ENCODE measurements around the gene SCAF4. TPM values are rescaled to one million over a fixed set of nuclear protein-coding genes. Genes with fewer than 3 reads are reported as not detected.

SCAF4 gene
- total and polyA plus RNA-seq, 2 of the 8 experiments (the other 6 are each of a cell fraction or from before 2014, with no cell fraction given), result 28.9 to 55.1 TPM

GRCh38 chr21:31629972-31630711 lies 101.8 kb downstream of the SCAF4 start (continued):
- TF ChIP-seq ATF2 (IDR thresholded peaks at IDR 0.05; ENCODE audit: low read length), result no peak
- no peak for TF ChIP-seq SAP30 (IDR thresholded peaks at IDR 0.05; ENCODE audit: insufficient read depth, insufficient replicate concordance, low read length)
- TF ChIP-seq E2F6 (IDR thresholded peaks at IDR 0.05), result no peak
- no peak for TF ChIP-seq JUND (IDR thresholded peaks at IDR 0.05; ENCODE audit: low read length)
- no peak for TF ChIP-seq JUN (IDR thresholded peaks at IDR 0.05; ENCODE audit: low read depth, low read length)
- no peak for TF ChIP-seq CREB1 (IDR thresholded peaks at IDR 0.05)
- TF ChIP-seq ASH2L (IDR thresholded peaks at IDR 0.05; ENCODE audit: low read length), result no peak
- no peak for TF ChIP-seq HDAC6 (IDR thresholded peaks at IDR 0.05; ENCODE audit: low read depth, low read length)
- no peak for TF ChIP-seq BRCA1 (IDR thresholded peaks at IDR 0.05; ENCODE audit: low read depth, low read length)
